IPS-20b (cell line): ENCODE data around the gene PPP2CA.
"Not testable (repeated sequence)": the region's sequence is repeated elsewhere in the genome, so short reads cannot be mapped to it uniquely, and the experiment has no call there.

Experiments
- H3K27ac ChIP-seq: one replicate; pipeline ENCODE4 v1.5.1; 2013; ENCODE audit warnings: low read length
- H3K27me3 ChIP-seq: 2 replicates; pipeline ENCODE4 v1.6.1; 2013; ENCODE audit warnings: mild to moderate bottlenecking, low read length, inconsistent platforms; ENCODE audit not compliant: insufficient read depth
- H3K36me3 ChIP-seq: 2 replicates; pipeline ENCODE4 v1.6.1; 2013; ENCODE audit warnings: low read depth, mild to moderate bottlenecking, inconsistent platforms, low read length, moderate library complexity; ENCODE audit not compliant: insufficient read depth
- H3K4me1 ChIP-seq: 2 replicates; pipeline ENCODE4 v1.6.1; 2013; ENCODE audit warnings: mild to moderate bottlenecking, control low read depth, inconsistent platforms, low read length, moderate library complexity; ENCODE audit not compliant: insufficient read depth
- H3K4me3 ChIP-seq: 2 replicates; pipeline ENCODE4 v1.5.1; 2013; ENCODE audit warnings: mild to moderate bottlenecking, low read length, inconsistent platforms
- H3K9ac ChIP-seq: 2 replicates; pipeline ENCODE4 v1.6.1; 2013; ENCODE audit warnings: low read depth, mild to moderate bottlenecking, inconsistent platforms, low read length, moderate library complexity
- H3K9me3 ChIP-seq: 2 replicates; pipeline ENCODE4 v1.6.1; 2013; ENCODE audit warnings: mild to moderate bottlenecking, low read depth, low read length, inconsistent platforms; ENCODE audit not compliant: insufficient read depth

The PPP2CA gene

GRCh38 chr5:134211263-134212031, 14.4 kb downstream of the PPP2CA start:
- not testable (repeated sequence) for H3K4me1 ChIP-seq, H3K27me3 ChIP-seq, H3K9me3 ChIP-seq, H3K9ac ChIP-seq, H3K4me3 ChIP-seq, H3K36me3 ChIP-seq, H3K27ac ChIP-seq

DNA sequence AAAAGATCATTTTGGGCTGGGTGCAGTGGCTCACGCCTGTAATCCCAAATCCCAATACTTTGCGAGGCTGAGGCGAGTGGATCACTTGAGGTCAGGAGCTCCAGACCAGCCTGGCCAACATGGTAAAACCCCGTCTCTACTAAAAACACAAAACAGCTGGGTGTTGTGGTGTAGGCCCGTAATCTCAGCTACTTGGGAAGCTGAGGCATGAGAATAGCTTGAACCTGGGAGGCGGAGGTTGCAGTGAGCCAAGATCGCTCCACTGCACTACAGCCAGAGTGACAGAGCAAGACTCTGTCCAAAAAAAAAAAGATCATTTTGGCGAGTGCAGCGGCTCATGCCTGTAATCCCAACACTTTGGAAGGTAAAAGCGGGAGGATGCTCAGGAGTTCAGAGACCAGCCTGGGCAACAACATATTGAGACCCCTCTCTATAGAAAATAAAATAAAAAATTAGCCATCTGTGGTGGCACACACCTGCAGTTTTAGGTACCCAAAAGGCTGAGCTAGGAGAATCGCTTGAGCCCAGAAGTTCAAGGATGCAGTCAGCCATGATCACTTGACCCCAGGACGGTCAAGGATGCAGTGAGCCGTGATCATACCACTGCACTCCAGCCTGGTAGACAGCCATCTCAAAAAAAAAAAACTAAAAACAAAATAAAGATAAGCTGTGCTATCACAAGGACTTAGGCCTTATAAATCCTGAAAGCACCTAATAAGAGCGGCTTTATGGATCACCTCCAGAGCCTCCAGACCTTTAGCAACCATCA, 16.2 kb downstream of the PPP2CA start:
- no peaks in the 10 kb centered on the region for H3K9me3 ChIP-seq
- no peak overlapping the region for H3K4me3 ChIP-seq
- H3K4me1 ChIP-seq, result 0 out of 2 replicates have a peak, but pooled peaks cover 4% of the 10 kb centered on the region
- no peak overlapping the region for H3K27ac ChIP-seq
- H3K36me3 ChIP-seq, result peaks cover 18% of the 10 kb centered on the region
- no peaks in the 10 kb centered on the region for H3K27me3 ChIP-seq
- no peak overlapping the region for H3K9ac ChIP-seq

- Histone ChIP-seq H3K9me3 (no peaks in the 10 kb centered on the region), H3K27me3 (no peaks in the 10 kb centered on the region), H3K27ac (no peak overlapping the region), H3K36me3 (peaks cover 38% of the 10 kb centered on the region), H3K4me1 (0 out of 2 replicates have a peak, but pooled peaks cover 4% of the 10 kb centered on the region), H3K9ac (no peak overlapping the region), H3K4me3 (no peak overlapping the region)
Measured at GRCh38 chr5:134207696-134208095, 18.2 kb downstream of the PPP2CA start.

DNA sequence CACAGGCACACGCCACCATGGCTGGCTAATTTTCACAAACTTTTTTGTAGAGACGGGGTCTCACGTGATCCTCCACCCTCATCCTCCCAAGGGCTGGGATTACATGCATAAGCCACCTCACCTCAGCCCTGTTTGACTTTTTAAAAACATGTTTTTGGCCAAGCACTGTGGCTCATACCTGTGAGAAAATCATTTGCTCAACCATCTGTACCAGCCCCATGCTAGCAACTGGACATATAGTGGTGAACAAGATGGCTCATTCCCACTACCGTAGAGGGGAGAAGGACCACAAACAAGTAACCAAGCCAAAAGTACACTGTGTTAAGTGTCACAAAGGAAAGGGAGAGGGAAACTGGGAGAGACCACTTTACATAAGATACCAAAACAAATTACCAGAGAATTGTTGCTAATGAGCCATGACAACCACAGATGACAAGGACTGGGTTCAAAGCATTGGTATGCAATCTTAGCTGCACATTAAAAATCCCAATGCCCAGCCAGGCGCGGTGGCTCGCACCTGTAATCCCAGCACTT, 19.2 kb downstream of the PPP2CA start:
- Histone ChIP-seq H3K9ac (no peak overlapping the region), H3K27me3 (no peaks in the 10 kb centered on the region), H3K4me3 (no peak overlapping the region), H3K4me1 (0 out of 2 replicates have a peak, but pooled peaks cover 4% of the 10 kb centered on the region), H3K27ac (no peak overlapping the region), H3K36me3 (peaks cover 48% of the 10 kb centered on the region), H3K9me3 (no peaks in the 10 kb centered on the region)

DNA sequence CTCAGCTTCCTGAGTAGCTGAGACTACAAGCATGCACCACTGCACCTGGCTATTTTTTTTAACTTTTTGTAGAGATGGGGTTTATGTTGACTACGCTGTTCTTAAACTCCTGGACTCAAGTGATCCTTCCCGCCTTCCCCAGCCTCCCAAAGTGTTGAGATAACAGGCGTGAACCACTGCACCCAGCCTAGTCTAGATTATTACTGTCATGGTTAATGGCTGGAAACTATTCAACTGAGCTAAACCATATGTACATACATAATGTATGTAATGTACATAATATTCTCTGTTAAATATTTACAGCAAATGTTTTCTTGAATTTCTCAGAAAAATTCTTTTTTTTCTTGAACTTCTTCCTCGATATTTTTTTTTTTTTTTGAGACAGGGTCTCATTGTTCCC, 21.3 kb downstream of the PPP2CA start:
- Histone ChIP-seq H3K36me3 (peaks cover 69% of the 10 kb centered on the region), H3K9me3 (no peaks in the 10 kb centered on the region), H3K27ac (no peak overlapping the region), H3K27me3 (no peaks in the 10 kb centered on the region), H3K4me1 (no peaks in the 10 kb centered on the region), H3K4me3 (no peak overlapping the region), H3K9ac (no peak overlapping the region)

DNA sequence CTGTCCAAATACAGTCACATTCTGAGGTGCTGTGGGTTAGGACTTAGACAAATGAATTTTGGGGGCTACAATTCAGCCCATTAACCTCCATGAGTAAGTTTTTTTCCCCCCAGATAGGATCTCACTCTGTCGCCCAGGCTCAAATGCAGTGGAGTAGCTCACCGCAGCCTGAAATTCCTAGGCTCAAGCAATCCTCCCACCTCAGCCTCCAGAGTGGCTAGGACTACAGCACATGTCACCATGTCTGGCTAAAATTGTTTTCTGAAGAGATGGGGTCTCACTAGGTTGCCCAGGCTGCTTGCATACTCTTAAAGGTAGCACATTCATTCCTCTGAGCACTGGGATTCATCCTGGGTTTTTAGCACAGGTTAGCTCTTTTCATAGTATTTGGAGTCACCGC, 22.2 kb downstream of the PPP2CA start:
- H3K9me3 ChIP-seq, result no peaks in the 10 kb centered on the region
- H3K36me3 ChIP-seq, result peaks cover 79% of the 10 kb centered on the region
- no peak overlapping the region for H3K27ac ChIP-seq
- no peaks in the 10 kb centered on the region for H3K4me1 ChIP-seq
- no peaks in the 10 kb centered on the region for H3K27me3 ChIP-seq
- H3K9ac ChIP-seq, result no peak overlapping the region
- no peak overlapping the region for H3K4me3 ChIP-seq

GRCh38 chr5:134195666-134196065, 30.2 kb downstream of the PPP2CA start:
- H3K4me3 ChIP-seq, result no peak overlapping the region
- H3K27me3 ChIP-seq, result no peaks in the 10 kb centered on the region
- H3K9me3 ChIP-seq, result no peaks in the 10 kb centered on the region
- H3K4me1 ChIP-seq, result no peaks in the 10 kb centered on the region
- H3K36me3 ChIP-seq, result peaks cover 59% of the 10 kb centered on the region
- no peak overlapping the region for H3K9ac ChIP-seq
- H3K27ac ChIP-seq, result no peak overlapping the region

- no peak overlapping the region for H3K27ac ChIP-seq
Measured at GRCh38 chr5:134189031-134189430, 36.8 kb downstream of the PPP2CA start.

DNA sequence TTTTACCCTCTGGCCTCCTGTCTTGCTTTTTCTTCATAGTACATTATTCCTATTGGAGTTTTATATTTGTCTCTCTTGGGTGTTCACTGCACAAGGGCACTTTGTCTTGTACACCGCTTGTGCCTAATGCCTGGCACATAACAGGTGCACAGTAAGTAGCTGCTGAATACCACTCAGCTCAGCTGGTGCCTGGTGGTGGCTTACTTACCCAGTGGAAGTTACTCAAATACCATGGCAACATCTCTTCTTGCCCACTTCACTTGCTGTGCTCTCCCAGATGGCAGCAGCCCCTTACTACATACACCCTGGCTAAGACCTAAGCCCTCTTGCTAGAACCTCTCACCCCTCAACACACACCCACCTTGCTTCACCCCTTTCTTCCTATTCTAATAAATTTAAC, 37.8 kb downstream of the PPP2CA start:
- Histone ChIP-seq H3K4me3 (no peak overlapping the region), H3K9me3 (no peaks in the 10 kb centered on the region), H3K36me3 (no peaks in the 10 kb centered on the region), H3K27ac (no peak overlapping the region), H3K27me3 (no peaks in the 10 kb centered on the region), H3K9ac (no peak overlapping the region), H3K4me1 (no peaks in the 10 kb centered on the region)

More at GRCh38 chr5:134189031-134189430, 36.8 kb downstream of the PPP2CA start:
- Histone ChIP-seq H3K9me3 (no peaks in the 10 kb centered on the region), H3K27me3 (no peaks in the 10 kb centered on the region), H3K4me1 (no peaks in the 10 kb centered on the region), H3K9ac (no peak overlapping the region), H3K36me3 (no peaks in the 10 kb centered on the region), H3K4me3 (no peak overlapping the region)

GRCh38 chr5:134184155-134185135, 41.4 kb downstream of the PPP2CA start:
- H3K4me3 ChIP-seq, result no peak overlapping the region
- no peaks in the 10 kb centered on the region; the same call in 1 of the 2 replicates for H3K27me3 ChIP-seq

DNA sequence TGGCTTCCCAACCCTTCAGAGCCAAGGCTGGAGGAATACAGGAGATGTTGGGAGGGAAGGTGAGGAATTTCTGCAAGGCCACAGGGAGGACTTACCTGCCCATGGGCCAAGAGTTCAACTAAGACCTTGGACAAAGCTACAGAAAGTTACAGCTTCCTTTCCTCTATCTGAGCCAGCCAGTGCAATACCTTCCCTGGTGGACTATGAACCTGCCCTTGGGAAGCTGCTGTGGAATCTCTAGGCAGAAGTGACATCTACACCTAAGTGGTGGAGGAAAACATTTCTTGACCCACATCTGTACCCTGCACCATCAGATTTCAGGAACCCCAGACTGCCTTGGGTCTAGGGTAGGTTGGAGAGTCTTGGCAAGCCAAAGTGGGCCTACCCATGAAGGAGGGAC, 42.4 kb downstream of the PPP2CA start:
- no peak overlapping the region for H3K27ac ChIP-seq
- H3K27me3 ChIP-seq, result no peaks in the 10 kb centered on the region; the same call in 1 of the 2 replicates
- no peak overlapping the region for H3K4me3 ChIP-seq
- no peaks in the 10 kb centered on the region for H3K9me3 ChIP-seq
- H3K4me1 ChIP-seq, result no peaks in the 10 kb centered on the region
- H3K9ac ChIP-seq, result no peak overlapping the region
- no peaks in the 10 kb centered on the region for H3K36me3 ChIP-seq

More at GRCh38 chr5:134184155-134185135, 41.4 kb downstream of the PPP2CA start:
- Histone ChIP-seq H3K4me1 (no peaks in the 10 kb centered on the region), H3K9me3 (no peaks in the 10 kb centered on the region), H3K36me3 (no peaks in the 10 kb centered on the region), H3K27ac (no peak overlapping the region), H3K9ac (no peak overlapping the region)
